ENCODE data around the gene ENOX1. TPM values are rescaled to one million over a fixed set of nuclear protein-coding genes. Genes with fewer than 3 reads are reported as not detected.
A peak's percentile ranks its signal among the peaks of the same experiment; 100 is the strongest.

ENOX1 gene
- total RNA-seq, 1 experiment from 2014 or later, result 0.95 TPM

DNA sequence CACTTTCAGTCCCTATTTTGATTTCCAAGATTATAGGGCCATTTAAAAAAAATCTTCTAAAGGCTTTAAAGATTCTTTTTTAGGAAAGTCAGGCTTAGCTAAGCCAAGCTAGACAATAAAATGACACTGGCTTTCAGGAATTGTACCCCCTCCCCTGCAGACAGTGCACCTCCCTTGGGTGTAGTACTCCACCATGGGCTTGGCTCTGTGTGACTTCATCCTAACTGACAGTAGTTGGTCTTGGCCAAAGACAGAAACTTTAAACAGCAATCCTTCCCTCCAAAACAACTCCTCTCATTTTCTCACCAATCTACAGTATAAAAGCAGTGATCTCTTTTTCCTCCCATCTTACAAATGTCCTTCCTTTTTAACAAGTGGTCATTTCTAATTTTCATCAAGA, 480.4 kb downstream of the ENOX1 start:
- Histone ChIP-seq H2AFZ (ENCODE audit: low read length) (no peak overlapping the region), H3K36me3 (ENCODE audit: low read depth, low read length) (no peaks in the 10 kb centered on the region), H3K79me2 (ENCODE audit: low read length) (no peaks in the 10 kb centered on the region), H3K27ac (ENCODE audit: low read length) (no peak overlapping the region), H3K4me1 (ENCODE audit: insufficient read depth, low read length) (0 out of 2 replicates have a peak, but pooled peaks cover 10% of the 10 kb centered on the region), H3K9me2 (replicated peaks; ENCODE audit: low read length) (no peaks in the 10 kb centered on the region), H3K27me3 (ENCODE audit: low read length) (no peaks in the 10 kb centered on the region), H3K4me3 (ENCODE audit: low read length) (no peak overlapping the region), H3K9me3 (ENCODE audit: low read length) (no peaks in the 10 kb centered on the region), H4K20me1 (ENCODE audit: low read length) (no peaks in the 10 kb centered on the region), H3F3A (ENCODE audit: low read length, unreplicated experiment) (no peaks in the 10 kb centered on the region), H3K4me2 (ENCODE audit: low read length) (no peak overlapping the region), H3K9ac (ENCODE audit: low read length) (no peak overlapping the region)
- ChIA-PET POLR2A (ENCODE audit: unreplicated experiment) (no interaction called here), CTCF (interaction anchor here (1.0 kb wide), 1 partner anchor 498 kb away, joined by 5 read pairs; no protein-coding TSS in a partner anchor)
- intact Hi-C loops (cut with micrococcal nuclease), result loop anchor here (10.0 kb wide), 2 partner anchors 152 to 568 kb away; partner anchors contain the start of genes CCDC122 and LACC1
- ATAC-seq (no peak), DNase-seq (no peak)
- no peak for TF ChIP-seq EZH2 (IDR thresholded peaks at IDR 0.05; ENCODE audit: low read length, unreplicated experiment)
- no peak for TF ChIP-seq EZH2phosphoT487 (IDR thresholded peaks at IDR 0.05; ENCODE audit: borderline replicate concordance, low read length)
- TF ChIP-seq, protein P1, sequence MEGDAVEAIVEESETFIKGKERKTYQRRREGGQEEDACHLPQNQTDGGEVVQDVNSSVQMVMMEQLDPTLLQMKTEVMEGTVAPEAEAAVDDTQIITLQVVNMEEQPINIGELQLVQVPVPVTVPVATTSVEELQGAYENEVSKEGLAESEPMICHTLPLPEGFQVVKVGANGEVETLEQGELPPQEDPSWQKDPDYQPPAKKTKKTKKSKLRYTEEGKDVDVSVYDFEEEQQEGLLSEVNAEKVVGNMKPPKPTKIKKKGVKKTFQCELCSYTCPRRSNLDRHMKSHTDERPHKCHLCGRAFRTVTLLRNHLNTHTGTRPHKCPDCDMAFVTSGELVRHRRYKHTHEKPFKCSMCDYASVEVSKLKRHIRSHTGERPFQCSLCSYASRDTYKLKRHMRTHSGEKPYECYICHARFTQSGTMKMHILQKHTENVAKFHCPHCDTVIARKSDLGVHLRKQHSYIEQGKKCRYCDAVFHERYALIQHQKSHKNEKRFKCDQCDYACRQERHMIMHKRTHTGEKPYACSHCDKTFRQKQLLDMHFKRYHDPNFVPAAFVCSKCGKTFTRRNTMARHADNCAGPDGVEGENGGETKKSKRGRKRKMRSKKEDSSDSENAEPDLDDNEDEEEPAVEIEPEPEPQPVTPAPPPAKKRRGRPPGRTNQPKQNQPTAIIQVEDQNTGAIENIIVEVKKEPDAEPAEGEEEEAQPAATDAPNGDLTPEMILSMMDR (conservative IDR thresholded peaks at IDR 0.05; ENCODE audit: low read depth, low read length), result no peak
- no TSS peak for BruUV-seq (replicated peaks)

DNA sequence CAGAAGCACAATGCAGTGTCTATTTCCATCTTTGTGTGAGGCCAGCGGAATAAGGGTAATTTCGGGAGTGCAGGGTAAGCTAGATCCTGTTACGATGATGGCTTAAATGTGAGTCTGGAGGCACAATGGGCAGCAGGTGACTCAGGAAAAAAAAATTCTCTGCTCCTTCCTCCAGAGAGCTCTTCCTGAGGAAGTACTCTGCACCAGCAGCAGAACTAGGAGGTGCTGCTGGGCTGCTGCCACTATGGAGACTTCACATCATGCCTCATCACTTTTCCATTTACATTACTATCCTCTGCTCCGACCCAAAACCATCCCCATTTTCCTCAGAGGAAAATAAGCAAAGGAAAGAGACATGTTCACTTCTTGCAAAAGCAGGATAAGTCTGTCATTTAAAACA, 481.4 kb downstream of the ENOX1 start:
- peak; percentile 53 for ATAC-seq
- Histone ChIP-seq H3F3A (ENCODE audit: low read length, unreplicated experiment) (no peaks in the 10 kb centered on the region), H3K9ac (ENCODE audit: low read length) (no peak overlapping the region), H3K36me3 (ENCODE audit: low read depth, low read length) (no peaks in the 10 kb centered on the region), H3K79me2 (ENCODE audit: low read length) (no peaks in the 10 kb centered on the region), H3K4me1 (ENCODE audit: insufficient read depth, low read length) (peaks cover 14% of the 10 kb centered on the region; the same call in 1 of the 2 replicates), H3K9me2 (replicated peaks; ENCODE audit: low read length) (no peaks in the 10 kb centered on the region), H3K27me3 (ENCODE audit: low read length) (no peaks in the 10 kb centered on the region), H3K27ac (ENCODE audit: low read length) (no peak overlapping the region), H2AFZ (ENCODE audit: low read length) (no peak overlapping the region), H3K4me2 (ENCODE audit: low read length) (no peak overlapping the region), H3K9me3 (ENCODE audit: low read length) (no peaks in the 10 kb centered on the region), H3K4me3 (ENCODE audit: low read length) (no peak overlapping the region), H4K20me1 (ENCODE audit: low read length) (no peaks in the 10 kb centered on the region)
- peak; percentile 56 for DNase-seq
- ChIA-PET POLR2A (ENCODE audit: unreplicated experiment) (interaction anchor here (0.6 kb wide), 1 partner anchor 484 kb away, joined by 6 read pairs; no protein-coding TSS in a partner anchor), CTCF (interaction anchor here (1.0 kb wide), 1 partner anchor 499 kb away, joined by 5 read pairs; no protein-coding TSS in a partner anchor)
- TF ChIP-seq EZH2phosphoT487 (IDR thresholded peaks at IDR 0.05; ENCODE audit: borderline replicate concordance, low read length) (no peak), EZH2 (IDR thresholded peaks at IDR 0.05; ENCODE audit: low read length, unreplicated experiment) (no peak)
- TF ChIP-seq, protein P1 (conservative IDR thresholded peaks at IDR 0.05; ENCODE audit: low read depth, low read length), result no peak
- no TSS peak for BruUV-seq (replicated peaks)
- intact Hi-C loops (cut with micrococcal nuclease), result loop anchor here (10.0 kb wide), 2 partner anchors 151 to 569 kb away; partner anchors contain the start of genes CCDC122 and LACC1

DNA sequence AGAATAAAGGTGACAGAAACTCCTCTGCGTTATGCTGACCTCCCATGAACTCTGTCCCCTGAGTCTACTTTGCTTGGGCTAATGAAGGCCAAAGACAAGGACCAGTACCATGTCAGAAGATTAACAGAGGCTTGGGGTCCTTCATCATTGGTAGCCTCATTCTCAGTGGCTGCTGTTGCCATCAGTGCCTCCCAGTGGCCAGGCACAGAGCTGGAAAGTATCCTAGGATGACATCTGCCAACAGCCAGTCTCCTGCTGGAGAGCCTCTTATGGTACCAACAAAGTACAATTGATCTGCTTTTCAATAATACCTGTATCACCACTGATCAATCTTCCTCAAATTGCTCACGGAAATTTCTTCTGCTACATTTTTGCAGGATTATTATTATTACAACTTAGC, 481.8 kb downstream of the ENOX1 start:
- Histone ChIP-seq H4K20me1 (ENCODE audit: low read length) (no peaks in the 10 kb centered on the region), H3K9ac (ENCODE audit: low read length) (no peak overlapping the region), H3F3A (ENCODE audit: low read length, unreplicated experiment) (no peaks in the 10 kb centered on the region), H3K4me3 (ENCODE audit: low read length) (no peak overlapping the region), H3K9me3 (ENCODE audit: low read length) (no peaks in the 10 kb centered on the region), H3K4me2 (ENCODE audit: low read length) (no peak overlapping the region), H3K27me3 (ENCODE audit: low read length) (no peaks in the 10 kb centered on the region), H3K4me1 (ENCODE audit: insufficient read depth, low read length) (peaks cover 14% of the 10 kb centered on the region; the same call in 1 of the 2 replicates), H3K79me2 (ENCODE audit: low read length) (no peaks in the 10 kb centered on the region), H3K27ac (ENCODE audit: low read length) (no peak overlapping the region), H2AFZ (ENCODE audit: low read length) (no peak overlapping the region), H3K36me3 (ENCODE audit: low read depth, low read length) (no peaks in the 10 kb centered on the region), H3K9me2 (replicated peaks; ENCODE audit: low read length) (no peaks in the 10 kb centered on the region)
- no peak for TF ChIP-seq EZH2phosphoT487 (IDR thresholded peaks at IDR 0.05; ENCODE audit: borderline replicate concordance, low read length)
- TF ChIP-seq, protein P1 (conservative IDR thresholded peaks at IDR 0.05; ENCODE audit: low read depth, low read length), result peak; percentile 29; the same call in 1 of the 2 replicates
- ATAC-seq (no peak), DNase-seq (no peak)
- intact Hi-C loops (cut with micrococcal nuclease), result loop anchor here (5.0 to 10.0 kb wide), 5 partner anchors 150 to 570 kb away; partner anchors contain the start of genes CCDC122, ENOX1 and LACC1
- CTCF ChIA-PET, result no interaction called here
- no TSS peak for BruUV-seq (replicated peaks)
- POLR2A ChIA-PET (ENCODE audit: unreplicated experiment), result no interaction called here
